Measurements from ENCODE around the gene FAF1. TPM values are rescaled to one million over a fixed set of nuclear protein-coding genes. Genes with fewer than 3 reads are reported as not detected.

FAF1 gene
- total RNA-seq, 1 experiment from 2014 or later: 73.2 TPM

- H3K79me2 ChIP-seq (ENCODE audit: insufficient read depth, low read length): no peaks in the 10 kb centered on the region
- H3K9ac ChIP-seq (ENCODE audit: low read length): no peak overlapping the region
- DNase-seq (ENCODE audit: low read depth, low spot score) (no peak), ATAC-seq (no peak)
- ChIA-PET POLR2A (no interaction called here), CTCF (no interaction called here), RAD21 (ENCODE audit: low non-redundant PET in 1 of 2, low total read pairs in 2 of 2, uncharacterized antibody in 2 of 2, unreplicated experiment in 2 of 2) (no interaction called here)
- H3K27me3 ChIP-seq (ENCODE audit: insufficient read depth, low read length): no peaks in the 10 kb centered on the region
- no peak overlapping the region for H3K27ac ChIP-seq (ENCODE audit: low read depth, low read length)
- TF ChIP-seq SRF (IDR thresholded peaks at IDR 0.05; ENCODE audit: low read depth) (no peak), REST (IDR thresholded peaks at IDR 0.05; ENCODE audit: low read depth) (no peak), EZH2 (IDR thresholded peaks at IDR 0.05) (no peak), ZFX (IDR thresholded peaks at IDR 0.05) (no peak), POLR2AphosphoS5 (IDR thresholded peaks at IDR 0.05; ENCODE audit: low read depth, low read length) (no peak), CTCF (IDR thresholded peaks at IDR 0.05 in 2 of 3, conservative IDR thresholded peaks at IDR 0.05 in 1 of 3; ENCODE audit: borderline replicate concordance in 1 of 3, insufficient read depth in 1 of 3, low read depth in 2 of 3, low read length in 2 of 3) (no peak), EZH2phosphoT487 (IDR thresholded peaks at IDR 0.05; ENCODE audit: borderline replicate concordance) (no peak), FOSL1 (IDR thresholded peaks at IDR 0.05; ENCODE audit: low read depth) (no peak), RAD21 (IDR thresholded peaks at IDR 0.05; ENCODE audit: low read depth) (no peak), CBX3 (IDR thresholded peaks at IDR 0.05; ENCODE audit: low read depth) (no peak)
- no TSS peak for BruUV-seq (replicated peaks)
- intact Hi-C loops (cut with micrococcal nuclease): no loop called here
- H3K4me1 ChIP-seq (ENCODE audit: control insufficient read depth in 1 of 2, insufficient read depth in 2 of 2, low read length in 2 of 2): peaks cover 6 to 27% of the 10 kb centered on the region in 2 experiments; a peak in 3 of 4 replicates
- H3K9me2 ChIP-seq (ENCODE audit: insufficient read depth): no peaks in the 10 kb centered on the region; the same call in 1 of the 2 replicates
- H3K36me3 ChIP-seq (ENCODE audit: control insufficient read depth in 1 of 2, insufficient read depth in 2 of 2, low read length in 2 of 2): no peaks in the 10 kb centered on the region
- no peaks in the 10 kb centered on the region for H4K20me1 ChIP-seq (ENCODE audit: insufficient read depth)
- no peak overlapping the region for H2AFZ ChIP-seq (ENCODE audit: low read depth, low read length, poor library complexity, severe bottlenecking)
- no peak overlapping the region for H3K4me3 ChIP-seq (replicated peaks in 1 of 2; ENCODE audit: low read depth in 1 of 2, low read length in 2 of 2)
- H3K4me2 ChIP-seq (ENCODE audit: low read length): no peak overlapping the region
- H3K9me3 ChIP-seq (ENCODE audit: control insufficient read depth in 1 of 2, insufficient read depth in 1 of 2, low read depth in 1 of 2, low read length in 2 of 2): no peaks in the 10 kb centered on the region
Observed at GRCh38 chr1:50974618-50974935, 14.5 kb upstream of the FAF1 start.
